K562 (cell line): ENCODE measurements around the gene EGFL7. TPM values are rescaled to one million over a fixed set of nuclear protein-coding genes. Genes with fewer than 3 reads are reported as not detected.
A peak's percentile ranks its signal among the peaks of the same experiment; 100 is the strongest.

ENCODE experiments used
- ASH1L ChIP-seq: fragments of 450-650 bp; IDR thresholded peaks from 2 replicates; pipeline ENCODE4 v1.6.1; 2018; ENCODE audit warnings: borderline replicate concordance, mild to moderate bottlenecking, low read depth; ENCODE audit not compliant: partially characterized antibody
- CBX1 ChIP-seq: sonication (generic); IDR thresholded peaks from 2 replicates; pipeline ENCODE4 v1.6.1; 2016; ENCODE audit warnings: antibody characterized with exemption, low read depth, mild to moderate bottlenecking
- CHD1 ChIP-seq: fragments of 200-600 bp; sonication (generic); IDR thresholded peaks from one replicate; pipeline ENCODE4 v1.6.1; 2012; ENCODE audit warnings: mild to moderate bottlenecking, moderate library complexity, low read length, inconsistent platforms
- MAZ ChIP-seq, 2 experiments: fragments of 450-650 bp in 1 of 2; sonication (generic) in 1 of 2; formaldehyde crosslinking; IDR thresholded peaks in 1 of 2; conservative IDR thresholded peaks in 1 of 2; 2 replicates each; pipeline versions ENCODE4 v1.4.0 to v1.5.0; 2020; ENCODE audit warnings: mild to moderate bottlenecking in 1 of 2, missing genetic modification reagents in 1 of 2
- MXI1 ChIP-seq: IDR thresholded peaks from 2 replicates; pipeline ENCODE4 v1.6.1; 2011; ENCODE audit warnings: low read depth, mild to moderate bottlenecking, improper control_type of control experiment, low read length
- PRMT5 ChIP-seq: sonication (generic); formaldehyde crosslinking; IDR thresholded peaks from 2 replicates; pipeline ENCODE4 v1.5.0; 2020; ENCODE audit warnings: missing genetic modification reagents
- RFX5 ChIP-seq: IDR thresholded peaks from 2 replicates; pipeline ENCODE4 v1.6.1; 2011; ENCODE audit warnings: low read depth, mild to moderate bottlenecking, improper control_type of control experiment, low read length
- SMARCC2 ChIP-seq: fragments of 450-650 bp; IDR thresholded peaks from 2 replicates; pipeline ENCODE4 v1.6.1; 2017; ENCODE audit warnings: antibody characterized with exemption, moderate library complexity, mild to moderate bottlenecking, low read depth
- TAF1 ChIP-seq: IDR thresholded peaks from 2 replicates; pipeline ENCODE4 v1.6.1; 2011; ENCODE audit warnings: mild to moderate bottlenecking, low read length, moderate library complexity; ENCODE audit not compliant: insufficient read depth, control insufficient read depth, severe bottlenecking; ENCODE audit errors: extremely low read depth
- TEAD2 ChIP-seq: fragments of 450-650 bp; IDR thresholded peaks from 2 replicates; pipeline ENCODE4 v1.6.1; 2016; ENCODE audit warnings: missing genetic modification characterization, control low read depth, missing compliant biosample characterization
- ZNF212 ChIP-seq: fragments of 450-650 bp; formaldehyde crosslinking; IDR thresholded peaks from 2 replicates; pipeline ENCODE4 v1.4.0; 2020; ENCODE audit warnings: mild to moderate bottlenecking
- ZNF282 ChIP-seq: sonication (generic); formaldehyde crosslinking; IDR thresholded peaks from 2 replicates; pipeline ENCODE4 v1.8.1; 2023; ENCODE audit warnings: missing genetic modification reagents
- ZNF3 ChIP-seq: fragments of 250-450 bp; sonication (Bioruptor Pico); IDR thresholded peaks from 2 replicates; pipeline ENCODE4 v1.5.0; 2021; ENCODE audit warnings: mild to moderate bottlenecking, moderate library complexity
- ZNF764 ChIP-seq: fragments of 250-450 bp; sonication (Bioruptor Pico); IDR thresholded peaks from 2 replicates; pipeline ENCODE4 v1.4.0; 2020; ENCODE audit warnings: low read depth, mild to moderate bottlenecking, moderate library complexity
- ZZZ3 ChIP-seq: fragments of 450-650 bp; IDR thresholded peaks from 2 replicates; pipeline ENCODE4 v1.6.1; 2016; ENCODE audit warnings: antibody characterized with exemption, mild to moderate bottlenecking, moderate library complexity
- polyA plus RNA-seq, 8 experiments: library from polyadenylated mRNA; depleted of rRNA in 4 of 8; stranded (reverse) in 5 of 8; unstranded in 3 of 8; fragments of >200 nt; fragmentation: Nextera tagmentation in 2 of 8; fragmentation: Illumina TruSeq in 1 of 8; extraction: Ambion mirVana in 2 of 8; extraction: Trizol in 1 of 8; gene quantifications; 2 replicates each; pipeline versions ENCODE4 v1.2.1 to v1.2.3, GENCODE V29; 2011 to 2014; ENCODE audit warnings: inconsistent platforms in 1 of 8, missing spikeins in 1 of 8
- total RNA-seq, 7 experiments: library from RNA; depleted of rRNA in 6 of 7; stranded (reverse); fragments of >200 nt in 6 of 7; fragmentation: Illumina TruSeq in 2 of 7; extraction: Trizol in 2 of 7; gene quantifications; 2 replicates each; pipeline versions ENCODE4 v1.2.1 to v1.2.3, GENCODE V29; 2011 to 2021; ENCODE audit warnings: low replicate concordance in 1 of 7
- TF ChIP-seq, protein P1 (sequence below): sonication (generic); formaldehyde crosslinking; IDR thresholded peaks from 2 replicates; pipeline ENCODE4 v1.8.1; 2023; ENCODE audit warnings: mild to moderate bottlenecking, missing genetic modification reagents, moderate library complexity
- TF ChIP-seq, protein P2 (sequence below), 3 experiments: fragments of 200-800 bp in 1 of 3; fragments of 250-450 bp in 1 of 3; fragments of 450-650 bp in 1 of 3; sonication (Bioruptor Pico) in 1 of 3; sonication (Bioruptor generic) in 1 of 3; formaldehyde crosslinking in 1 of 3; IDR thresholded peaks; 2 replicates each; pipeline versions ENCODE4 v1.6.1 to v1.8.0; 2016 to 2022; ENCODE audit warnings: mild to moderate bottlenecking in 2 of 3, missing genetic modification characterization in 2 of 3, missing compliant biosample characterization in 1 of 3, moderate library complexity in 1 of 3
- TF ChIP-seq, protein P3 (sequence below): sonication (generic); formaldehyde crosslinking; IDR thresholded peaks from 2 replicates; pipeline ENCODE4 v1.4.0; 2020; ENCODE audit warnings: mild to moderate bottlenecking, missing genetic modification reagents
- TF ChIP-seq, protein P4 (sequence below): sonication (generic); formaldehyde crosslinking; IDR thresholded peaks from 2 replicates; pipeline ENCODE4 v1.8.1; 2022; ENCODE audit warnings: missing genetic modification reagents

EGFL7 gene
- total and polyA plus RNA-seq, 9 of the 15 experiments (the other 6 are each of a cell fraction or from before 2014, with no cell fraction given) = 1.5 to 286 (median 55.5) TPM

DNA sequence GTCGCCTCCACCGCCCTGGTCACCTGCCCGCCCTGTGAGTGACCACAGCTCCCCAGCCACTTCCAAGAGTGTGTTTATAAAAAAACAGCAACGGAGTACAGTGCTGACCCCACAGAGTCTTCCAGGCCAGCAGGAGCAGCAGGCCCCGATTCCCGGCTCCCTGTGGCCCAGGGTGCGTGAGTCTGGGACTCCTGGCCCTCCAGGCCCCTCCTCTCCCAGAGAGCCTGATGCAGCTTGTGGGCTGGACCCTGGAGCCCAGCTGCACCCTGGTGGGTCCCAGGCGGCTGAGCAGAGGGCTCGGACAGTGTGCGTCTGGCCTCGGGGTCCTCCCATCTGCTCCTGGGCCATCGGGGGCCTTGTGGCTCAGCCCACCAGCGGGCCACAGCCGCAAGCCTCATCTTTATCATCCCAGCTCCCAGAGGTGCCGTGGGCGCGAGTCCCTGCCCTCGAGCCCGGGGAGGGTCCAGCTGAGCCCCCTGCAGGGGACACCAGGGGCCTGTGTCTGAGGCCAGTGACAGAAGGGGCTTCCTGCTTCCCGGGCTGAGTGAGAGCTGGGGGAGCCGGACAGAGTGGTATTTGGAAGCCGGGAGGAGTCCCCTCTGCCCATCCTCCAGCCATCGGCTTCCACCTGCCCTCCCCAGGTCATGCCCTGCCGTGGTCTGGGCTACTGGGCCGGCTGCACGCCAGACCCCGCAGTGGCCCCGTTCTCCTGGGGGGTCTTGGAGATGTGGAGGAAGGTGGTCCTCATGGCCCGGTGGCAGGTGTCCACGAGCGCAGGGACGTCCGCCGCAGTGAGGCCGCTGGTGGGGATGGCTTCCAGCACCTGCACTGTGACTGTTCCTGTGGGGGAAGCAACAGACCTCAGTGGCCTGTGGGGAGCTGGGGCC lies 10.6 kb downstream of the EGFL7 start (continued):
- TF ChIP-seq, protein P1, sequence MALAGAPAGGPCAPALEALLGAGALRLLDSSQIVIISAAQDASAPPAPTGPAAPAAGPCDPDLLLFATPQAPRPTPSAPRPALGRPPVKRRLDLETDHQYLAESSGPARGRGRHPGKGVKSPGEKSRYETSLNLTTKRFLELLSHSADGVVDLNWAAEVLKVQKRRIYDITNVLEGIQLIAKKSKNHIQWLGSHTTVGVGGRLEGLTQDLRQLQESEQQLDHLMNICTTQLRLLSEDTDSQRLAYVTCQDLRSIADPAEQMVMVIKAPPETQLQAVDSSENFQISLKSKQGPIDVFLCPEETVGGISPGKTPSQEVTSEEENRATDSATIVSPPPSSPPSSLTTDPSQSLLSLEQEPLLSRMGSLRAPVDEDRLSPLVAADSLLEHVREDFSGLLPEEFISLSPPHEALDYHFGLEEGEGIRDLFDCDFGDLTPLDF = no peak
- no peak for TF ChIP-seq TEAD2 (tag)
- peak in 1 of 2 experiments; percentile 74; a peak in 2 of 4 replicates for TF ChIP-seq MAZ (CRISPR knock-in tag; conservative IDR thresholded peaks at IDR 0.05 in 1 of 2, IDR thresholded peaks at IDR 0.05 in 1 of 2)
- TF ChIP-seq CBX1 = peak; percentile 13; the same call in 1 of the 2 replicates
- TF ChIP-seq ZZZ3 = no peak
- no peak for TF ChIP-seq RFX5
- TF ChIP-seq PRMT5 = no peak
- no peak; the same call in 1 of the 2 replicates for TF ChIP-seq ZNF212 (CRISPR knock-in tag)
- TF ChIP-seq, protein P2, sequence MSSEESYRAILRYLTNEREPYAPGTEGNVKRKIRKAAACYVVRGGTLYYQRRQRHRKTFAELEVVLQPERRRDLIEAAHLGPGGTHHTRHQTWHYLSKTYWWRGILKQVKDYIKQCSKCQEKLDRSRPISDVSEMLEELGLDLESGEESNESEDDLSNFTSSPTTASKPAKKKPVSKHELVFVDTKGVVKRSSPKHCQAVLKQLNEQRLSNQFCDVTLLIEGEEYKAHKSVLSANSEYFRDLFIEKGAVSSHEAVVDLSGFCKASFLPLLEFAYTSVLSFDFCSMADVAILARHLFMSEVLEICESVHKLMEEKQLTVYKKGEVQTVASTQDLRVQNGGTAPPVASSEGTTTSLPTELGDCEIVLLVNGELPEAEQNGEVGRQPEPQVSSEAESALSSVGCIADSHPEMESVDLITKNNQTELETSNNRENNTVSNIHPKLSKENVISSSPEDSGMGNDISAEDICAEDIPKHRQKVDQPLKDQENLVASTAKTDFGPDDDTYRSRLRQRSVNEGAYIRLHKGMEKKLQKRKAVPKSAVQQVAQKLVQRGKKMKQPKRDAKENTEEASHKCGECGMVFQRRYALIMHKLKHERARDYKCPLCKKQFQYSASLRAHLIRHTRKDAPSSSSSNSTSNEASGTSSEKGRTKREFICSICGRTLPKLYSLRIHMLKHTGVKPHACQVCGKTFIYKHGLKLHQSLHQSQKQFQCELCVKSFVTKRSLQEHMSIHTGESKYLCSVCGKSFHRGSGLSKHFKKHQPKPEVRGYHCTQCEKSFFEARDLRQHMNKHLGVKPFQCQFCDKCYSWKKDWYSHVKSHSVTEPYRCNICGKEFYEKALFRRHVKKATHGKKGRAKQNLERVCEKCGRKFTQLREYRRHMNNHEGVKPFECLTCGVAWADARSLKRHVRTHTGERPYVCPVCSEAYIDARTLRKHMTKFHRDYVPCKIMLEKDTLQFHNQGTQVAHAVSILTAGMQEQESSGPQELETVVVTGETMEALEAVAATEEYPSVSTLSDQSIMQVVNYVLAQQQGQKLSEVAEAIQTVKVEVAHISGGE (CRISPR knock-in tag; IDR thresholded peaks at IDR 0.05) = no peak
- no peak for TF ChIP-seq ZNF282 (CRISPR knock-in tag)
- peak; percentile 42; the same call in 1 of the 2 replicates for TF ChIP-seq ZNF764 (CRISPR knock-in tag)
- no peak for TF ChIP-seq ZNF3 (CRISPR knock-in tag)
- TF ChIP-seq, protein P3, sequence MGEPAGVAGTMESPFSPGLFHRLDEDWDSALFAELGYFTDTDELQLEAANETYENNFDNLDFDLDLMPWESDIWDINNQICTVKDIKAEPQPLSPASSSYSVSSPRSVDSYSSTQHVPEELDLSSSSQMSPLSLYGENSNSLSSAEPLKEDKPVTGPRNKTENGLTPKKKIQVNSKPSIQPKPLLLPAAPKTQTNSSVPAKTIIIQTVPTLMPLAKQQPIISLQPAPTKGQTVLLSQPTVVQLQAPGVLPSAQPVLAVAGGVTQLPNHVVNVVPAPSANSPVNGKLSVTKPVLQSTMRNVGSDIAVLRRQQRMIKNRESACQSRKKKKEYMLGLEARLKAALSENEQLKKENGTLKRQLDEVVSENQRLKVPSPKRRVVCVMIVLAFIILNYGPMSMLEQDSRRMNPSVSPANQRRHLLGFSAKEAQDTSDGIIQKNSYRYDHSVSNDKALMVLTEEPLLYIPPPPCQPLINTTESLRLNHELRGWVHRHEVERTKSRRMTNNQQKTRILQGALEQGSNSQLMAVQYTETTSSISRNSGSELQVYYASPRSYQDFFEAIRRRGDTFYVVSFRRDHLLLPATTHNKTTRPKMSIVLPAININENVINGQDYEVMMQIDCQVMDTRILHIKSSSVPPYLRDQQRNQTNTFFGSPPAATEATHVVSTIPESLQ (CRISPR knock-in tag) = no peak
- TF ChIP-seq, protein P4, sequence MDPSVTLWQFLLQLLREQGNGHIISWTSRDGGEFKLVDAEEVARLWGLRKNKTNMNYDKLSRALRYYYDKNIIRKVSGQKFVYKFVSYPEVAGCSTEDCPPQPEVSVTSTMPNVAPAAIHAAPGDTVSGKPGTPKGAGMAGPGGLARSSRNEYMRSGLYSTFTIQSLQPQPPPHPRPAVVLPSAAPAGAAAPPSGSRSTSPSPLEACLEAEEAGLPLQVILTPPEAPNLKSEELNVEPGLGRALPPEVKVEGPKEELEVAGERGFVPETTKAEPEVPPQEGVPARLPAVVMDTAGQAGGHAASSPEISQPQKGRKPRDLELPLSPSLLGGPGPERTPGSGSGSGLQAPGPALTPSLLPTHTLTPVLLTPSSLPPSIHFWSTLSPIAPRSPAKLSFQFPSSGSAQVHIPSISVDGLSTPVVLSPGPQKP = no peak
- no peak for TF ChIP-seq CHD1
- TF ChIP-seq MXI1 = no peak
- no peak for TF ChIP-seq TAF1
- TF ChIP-seq ASH1L = no peak
- TF ChIP-seq SMARCC2 = no peak
